ENCODE results near the gene ARTN. TPM values are rescaled to one million over a fixed set of nuclear protein-coding genes. Genes with fewer than 3 reads are reported as not detected.

Gene ARTN
- total RNA-seq, 1 experiment from 2014 or later: 36.0 TPM

- 0 out of 2 replicates have a peak, but pooled peaks have one; percentile 3 for ATAC-seq
- no peak overlapping the region for H3K4me3 ChIP-seq (ENCODE audit: low read length)
- H3K36me3 ChIP-seq (ENCODE audit: low read depth, low read length): peaks cover 9% of the 10 kb centered on the region; the same call in 1 of the 2 replicates
- POLR2A ChIA-PET (ENCODE audit: unreplicated experiment): no interaction called here
- H3K27me3 ChIP-seq (ENCODE audit: low read length): no peaks in the 10 kb centered on the region
- no peaks in the 10 kb centered on the region for H3K9me2 ChIP-seq (replicated peaks; ENCODE audit: low read length)
- H3K27ac ChIP-seq (ENCODE audit: low read length): no peak overlapping the region
- no peak overlapping the region for H3K4me2 ChIP-seq (ENCODE audit: low read length)
- CTCF ChIA-PET: no interaction called here
- intact Hi-C loops (cut with micrococcal nuclease): no loop called here
- no peaks in the 10 kb centered on the region for H4K20me1 ChIP-seq (ENCODE audit: low read length)
- TF ChIP-seq EZH2phosphoT487 (IDR thresholded peaks at IDR 0.05; ENCODE audit: borderline replicate concordance, low read length): no peak
- no peak for TF ChIP-seq CTCF (conservative IDR thresholded peaks at IDR 0.05; ENCODE audit: low read depth, low read length)
- TF ChIP-seq EZH2 (IDR thresholded peaks at IDR 0.05; ENCODE audit: low read length, unreplicated experiment): no peak
- H3K9ac ChIP-seq (ENCODE audit: low read length): no peak overlapping the region
- no TSS peak for BruUV-seq (replicated peaks)
- H3K9me3 ChIP-seq (ENCODE audit: low read length): no peaks in the 10 kb centered on the region
- DNase-seq: no peak
- H3K4me1 ChIP-seq (ENCODE audit: insufficient read depth, low read length): peaks cover 9% of the 10 kb centered on the region
- peaks cover 25% of the 10 kb centered on the region for H3K79me2 ChIP-seq (ENCODE audit: low read length)
- no peak overlapping the region for H2AFZ ChIP-seq (ENCODE audit: low read length)
- H3F3A ChIP-seq (ENCODE audit: low read length, unreplicated experiment): no peaks in the 10 kb centered on the region
Measured at GRCh38 chr1:43985984-43986595, 52.5 kb downstream of the ARTN start.

GRCh38 chr1:43986712-43987111 lies 53.1 kb downstream of the ARTN start:
- Histone ChIP-seq H2AFZ (ENCODE audit: low read length) (no peak overlapping the region), H3K9me3 (ENCODE audit: low read length) (no peaks in the 10 kb centered on the region), H3K36me3 (ENCODE audit: low read depth, low read length) (peaks cover 8% of the 10 kb centered on the region; the same call in 1 of the 2 replicates), H3K4me1 (ENCODE audit: insufficient read depth, low read length) (peaks cover 11% of the 10 kb centered on the region), H3K9ac (ENCODE audit: low read length) (no peak overlapping the region), H3F3A (ENCODE audit: low read length, unreplicated experiment) (no peaks in the 10 kb centered on the region), H3K79me2 (ENCODE audit: low read length) (peaks cover 19% of the 10 kb centered on the region), H3K4me3 (ENCODE audit: low read length) (no peak overlapping the region), H3K9me2 (replicated peaks; ENCODE audit: low read length) (no peaks in the 10 kb centered on the region), H3K4me2 (ENCODE audit: low read length) (no peak overlapping the region), H4K20me1 (ENCODE audit: low read length) (no peaks in the 10 kb centered on the region), H3K27me3 (ENCODE audit: low read length) (no peaks in the 10 kb centered on the region), H3K27ac (ENCODE audit: low read length) (no peak overlapping the region)
- no peak for ATAC-seq
- POLR2A ChIA-PET (ENCODE audit: unreplicated experiment): no interaction called here
- intact Hi-C loops (cut with micrococcal nuclease): no loop called here
- no peak for TF ChIP-seq EZH2 (IDR thresholded peaks at IDR 0.05; ENCODE audit: low read length, unreplicated experiment)
- no peak for TF ChIP-seq CTCF (conservative IDR thresholded peaks at IDR 0.05; ENCODE audit: low read depth, low read length)
- BruUV-seq (replicated peaks): no TSS peak
- CTCF ChIA-PET: no interaction called here
- DNase-seq: no peak

Other genes starting within 250 kb of the ARTN start
- 7.4 and 9.0 TPM in 2 replicates for gene ST3GAL3, start 226.3 kb upstream of the ARTN start, total RNA-seq (2014; rRNA removed)
- 33.7 and 45.4 TPM in 2 replicates for gene IPO13, start 13.1 kb downstream of the ARTN start, total RNA-seq (2014; rRNA removed)
- 46.3 and 59.0 TPM in 2 replicates for gene DPH2, start 36.2 kb downstream of the ARTN start, total RNA-seq (2014; rRNA removed)
- gene ATP6V0B, start 41.2 kb downstream of the ARTN start, total RNA-seq (2014; rRNA removed): 207 and 241 TPM in 2 replicates
- gene B4GALT2, start 45.4 kb downstream of the ARTN start, total RNA-seq (2014; rRNA removed): 103 and 136 TPM in 2 replicates
- 10.1 and 21.9 TPM in 2 replicates for gene CCDC24, start 57.8 kb downstream of the ARTN start, total RNA-seq (2014; rRNA removed)
- 11.2 and 15.7 TPM in 2 replicates for gene SLC6A9, start 97.7 kb downstream of the ARTN start, total RNA-seq (2014; rRNA removed)
- 0.26 and 0.58 TPM in 2 replicates for gene KLF17, start 185.0 kb downstream of the ARTN start, total RNA-seq (2014; rRNA removed)
- not detected in 2 replicates for gene KLF18, start 207.8 kb downstream of the ARTN start, total RNA-seq (2014; rRNA removed)

Data from PC-3 (cell line).